Muscle layer of duodenum (tissue), 2 donors: ENCODE measurements around the gene SOX13.

ENCODE experiments used
- H3K27ac ChIP-seq: one replicate; pipeline ENCODE4 v1.7.0; 2013; ENCODE audit warnings: mild to moderate bottlenecking, low read length
- H3K27me3 ChIP-seq: one replicate; pipeline ENCODE4 v1.7.0; 2013; ENCODE audit warnings: low read depth, mild to moderate bottlenecking, control low read depth, low read length
- H3K36me3 ChIP-seq, 2 donors: one replicate each; pipeline ENCODE4 v1.7.0; 2013; ENCODE audit warnings: low read length in 2 of 2, control low read depth in 1 of 2, mild to moderate bottlenecking in 1 of 2; ENCODE audit not compliant: insufficient read depth in 2 of 2, control insufficient read depth in 1 of 2
- H3K4me1 ChIP-seq, 2 donors: one replicate each; pipeline ENCODE4 v1.7.0; 2013; ENCODE audit warnings: low read length in 2 of 2, mild to moderate bottlenecking in 2 of 2, control low read depth in 1 of 2, moderate library complexity in 1 of 2; ENCODE audit not compliant: insufficient read depth in 2 of 2, control insufficient read depth in 1 of 2
- H3K4me3 ChIP-seq, 2 donors: one replicate each; pipeline ENCODE4 v1.7.0; 2013; ENCODE audit warnings: low read length in 2 of 2, low read depth in 1 of 2, mild to moderate bottlenecking in 1 of 2
- H3K9me3 ChIP-seq, 2 donors: one replicate each; pipeline ENCODE4 v1.7.0; 2013; ENCODE audit warnings: low read length in 2 of 2, control low read depth in 1 of 2, mild to moderate bottlenecking in 1 of 2; ENCODE audit not compliant: control insufficient read depth in 1 of 2
- donor health status: healthy.

SOX13 gene

DNA sequence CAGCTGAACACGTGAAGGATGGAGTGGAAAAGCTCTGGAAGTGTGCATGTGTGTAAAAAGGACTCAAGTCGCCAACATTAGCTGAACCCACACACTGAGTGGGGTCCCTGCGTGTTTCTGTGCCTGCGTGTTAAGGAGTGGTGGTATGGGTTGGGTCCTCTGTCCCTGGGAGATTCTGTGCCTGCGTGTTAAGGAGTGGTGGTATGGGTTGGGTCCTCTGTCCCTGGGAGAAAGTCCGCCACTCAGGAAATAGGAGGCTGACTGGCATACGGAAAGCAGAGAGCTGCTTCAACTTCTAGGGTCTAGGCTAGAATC, 7.0 kb upstream of the SOX13 start:
- H3K4me3 ChIP-seq = no peak overlapping the region
- H3K27ac ChIP-seq = no peak overlapping the region
- no peaks in the 10 kb centered on the region for H3K27me3 ChIP-seq
- peaks cover 0 to 10% of the 10 kb centered on the region in 2 donors for H3K4me1 ChIP-seq
- no peaks in the 10 kb centered on the region for H3K36me3 ChIP-seq
- no peaks in the 10 kb centered on the region for H3K9me3 ChIP-seq

GRCh38 chr1:204067935-204068334, 5.0 kb upstream of the SOX13 start:
- Histone ChIP-seq H3K27ac (no peak overlapping the region), H3K9me3 (no peaks in the 10 kb centered on the region), H3K27me3 (no peaks in the 10 kb centered on the region), H3K36me3 (no peaks in the 10 kb centered on the region), H3K4me1 (peaks cover 0 to 10% of the 10 kb centered on the region in 2 donors), H3K4me3 (no peak overlapping the region)

- Histone ChIP-seq H3K36me3 (no peaks in the 10 kb centered on the region), H3K27ac (no peak overlapping the region), H3K4me3 (no peak overlapping the region), H3K9me3 (no peaks in the 10 kb centered on the region), H3K27me3 (no peaks in the 10 kb centered on the region), H3K4me1 (peaks cover 0 to 14% of the 10 kb centered on the region in 2 donors)
These were observed 3.0 kb upstream of the SOX13 start for GRCh38 chr1:204069887-204070286.

DNA sequence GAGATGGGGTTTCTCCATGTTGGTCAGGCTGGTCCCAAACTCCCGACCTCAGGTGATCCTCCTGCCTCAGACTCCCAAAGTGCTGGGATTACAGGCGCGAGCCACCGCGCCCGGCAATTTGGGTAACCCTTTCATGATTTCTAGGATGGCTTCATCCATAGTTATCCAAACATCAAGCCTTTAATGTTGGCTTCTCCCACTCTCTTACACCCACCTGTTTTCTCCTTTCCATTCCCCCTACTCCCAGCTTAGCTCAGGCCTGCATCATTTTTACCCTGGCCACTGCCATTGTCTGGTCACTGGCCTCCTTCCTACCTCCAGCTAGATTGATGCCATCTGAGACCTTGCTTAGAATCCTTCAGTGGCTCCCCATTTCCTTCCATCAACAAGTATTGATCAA, 2.0 kb upstream of the SOX13 start:
- Histone ChIP-seq H3K4me1 (peaks cover 0 to 13% of the 10 kb centered on the region in 2 donors), H3K27ac (no peak overlapping the region), H3K27me3 (no peaks in the 10 kb centered on the region), H3K4me3 (no peak overlapping the region), H3K9me3 (no peaks in the 10 kb centered on the region), H3K36me3 (no peaks in the 10 kb centered on the region)

- no peaks in the 10 kb centered on the region for H3K27me3 ChIP-seq
- peak overlapping the region; percentile 70 to 89 for H3K4me3 ChIP-seq
- peak overlapping the region; percentile 31 for H3K27ac ChIP-seq
- peaks cover 0 to 27% of the 10 kb centered on the region in 2 donors for H3K4me1 ChIP-seq
- no peaks in the 10 kb centered on the region for H3K9me3 ChIP-seq
- no peaks in the 10 kb centered on the region for H3K36me3 ChIP-seq
These were observed 940 bp downstream of the SOX13 start for GRCh38 chr1:204073837-204074273.

DNA sequence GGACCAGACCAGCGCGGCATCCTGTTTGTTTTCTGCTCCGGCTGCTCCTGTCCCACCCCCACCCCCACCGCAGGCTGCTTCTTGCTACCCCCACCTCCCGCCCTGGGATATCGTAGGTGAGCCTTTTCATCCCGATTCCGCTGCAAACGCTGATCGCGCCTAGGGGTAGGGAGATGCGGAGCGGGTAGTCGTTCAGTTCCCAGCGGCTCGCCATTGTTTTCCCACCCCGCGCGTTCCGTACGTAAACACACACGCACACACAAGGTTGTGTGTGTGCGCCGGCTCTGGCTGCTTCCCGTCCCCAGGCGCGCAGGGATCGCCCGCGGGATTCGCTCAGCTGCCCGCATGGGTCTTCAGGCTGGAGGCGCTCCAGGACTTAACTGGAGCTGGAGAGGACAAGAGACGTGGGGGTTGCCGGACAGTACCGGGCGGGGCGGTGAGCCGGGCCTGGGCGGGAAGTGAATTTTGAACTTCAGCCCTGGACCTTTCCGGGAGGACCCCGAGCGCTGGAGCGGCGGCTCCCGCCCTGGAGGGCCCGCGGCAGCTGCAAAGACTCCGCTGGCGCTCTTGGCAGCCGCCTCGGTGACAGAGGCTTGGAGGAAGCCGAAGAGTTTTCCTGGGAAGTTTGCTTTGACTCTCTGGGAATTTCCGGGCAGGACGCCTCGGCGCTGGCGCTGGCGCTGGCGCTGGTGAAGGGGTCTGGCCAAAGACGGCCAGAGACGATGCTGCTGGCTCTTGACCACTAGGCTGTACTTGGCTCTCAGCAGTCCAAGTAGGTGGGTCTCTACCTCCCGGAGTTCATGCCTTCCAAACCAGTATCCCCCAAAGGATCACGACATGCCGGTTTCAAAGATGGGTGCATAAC, 1.6 kb downstream of the SOX13 start:
- H3K9me3 ChIP-seq = no peaks in the 10 kb centered on the region
- H3K36me3 ChIP-seq = no peaks in the 10 kb centered on the region
- peak overlapping the region; percentile 70 to 89 for H3K4me3 ChIP-seq
- peak overlapping the region; percentile 31 for H3K27ac ChIP-seq
- H3K4me1 ChIP-seq = peaks cover 1 to 30% of the 10 kb centered on the region in 2 donors
- H3K27me3 ChIP-seq = no peaks in the 10 kb centered on the region

DNA sequence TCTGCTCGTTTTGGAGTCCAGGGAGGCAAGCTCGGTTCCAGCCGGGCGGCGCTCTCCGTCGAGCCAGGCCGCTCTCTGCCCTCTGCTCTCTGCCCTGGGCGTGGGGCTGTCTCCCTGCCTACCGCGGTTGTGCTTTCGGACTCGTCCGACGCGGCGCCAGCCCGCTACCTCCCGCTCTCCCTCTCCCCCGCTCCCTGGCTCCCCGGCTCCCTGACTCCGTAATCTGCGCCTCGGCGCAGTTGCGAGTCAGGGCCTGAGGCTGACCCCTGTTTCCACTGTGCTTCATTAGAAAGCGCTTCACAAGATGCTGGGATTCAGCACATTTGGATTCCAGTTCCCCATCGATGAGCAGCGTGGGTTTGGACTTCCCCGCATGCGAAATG, 2.2 kb downstream of the SOX13 start:
- H3K4me3 ChIP-seq = peak overlapping the region; percentile 70 to 89

GRCh38 chr1:204075890-204076846, 3.3 kb downstream of the SOX13 start:
- H3K36me3 ChIP-seq = no peaks in the 10 kb centered on the region
- H3K9me3 ChIP-seq = no peaks in the 10 kb centered on the region
- peaks cover 9 to 40% of the 10 kb centered on the region in 2 donors for H3K4me1 ChIP-seq
- peak overlapping the region in 1 of 2 donors; percentile 70 for H3K4me3 ChIP-seq
- peak overlapping the region; percentile 21 for H3K27ac ChIP-seq
- no peaks in the 10 kb centered on the region for H3K27me3 ChIP-seq

More for the DNA sequence above, 2.2 kb downstream of the SOX13 start:
- H3K27ac ChIP-seq = peak overlapping the region; percentile 21
- H3K9me3 ChIP-seq = no peaks in the 10 kb centered on the region
- H3K4me1 ChIP-seq = peaks cover 7 to 36% of the 10 kb centered on the region in 2 donors
- no peaks in the 10 kb centered on the region for H3K27me3 ChIP-seq
- H3K36me3 ChIP-seq = no peaks in the 10 kb centered on the region

- no peaks in the 10 kb centered on the region for H3K9me3 ChIP-seq
- peaks cover 9 to 44% of the 10 kb centered on the region in 2 donors for H3K4me1 ChIP-seq
- H3K36me3 ChIP-seq = no peaks in the 10 kb centered on the region
- H3K27me3 ChIP-seq = no peaks in the 10 kb centered on the region
- H3K27ac ChIP-seq = no peak overlapping the region
- no peak overlapping the region for H3K4me3 ChIP-seq
These were observed 4.0 kb downstream of the SOX13 start for GRCh38 chr1:204076891-204077290.

GRCh38 chr1:204077979-204078696, 5.2 kb downstream of the SOX13 start:
- Histone ChIP-seq H3K27ac (peak overlapping the region; percentile 39), H3K36me3 (no peaks in the 10 kb centered on the region), H3K9me3 (no peaks in the 10 kb centered on the region), H3K4me3 (no peak overlapping the region), H3K27me3 (no peaks in the 10 kb centered on the region), H3K4me1 (peaks cover 9 to 44% of the 10 kb centered on the region in 2 donors)

- H3K4me1 ChIP-seq = peaks cover 9 to 48% of the 10 kb centered on the region in 2 donors
- no peaks in the 10 kb centered on the region for H3K9me3 ChIP-seq
- no peaks in the 10 kb centered on the region for H3K36me3 ChIP-seq
- H3K4me3 ChIP-seq = peak overlapping the region in 1 of 2 donors; percentile 7
- H3K27ac ChIP-seq = peak overlapping the region; percentile 51
- no peaks in the 10 kb centered on the region for H3K27me3 ChIP-seq
These were observed 6.7 kb downstream of the SOX13 start for GRCh38 chr1:204079608-204079999.
